HL-60/S4 (cell line): Measurements from ENCODE around the gene CHI3L1.

Experiments
- in situ Hi-C: fragments of 300-500 bp; cut with MboI; formaldehyde crosslinking; loops from 2 replicates; pipeline ENCODE4 v1.14.3; 2022; ENCODE audit warnings: low sequenced_read_pairs

The CHI3L1 gene

GRCh38 chr1:203137324-203137723, 49.2 kb downstream of the CHI3L1 start:
- in situ Hi-C loops = no loop called here

- in situ Hi-C loops = no loop called here
These were observed 50.0 kb downstream of the CHI3L1 start for GRCh38 chr1:203136409-203137042.

GRCh38 chr1:203135636-203136305, 50.7 kb downstream of the CHI3L1 start:
- in situ Hi-C loops = no loop called here

- in situ Hi-C loops = no loop called here
These were observed 52.4 kb downstream of the CHI3L1 start for GRCh38 chr1:203133970-203134725.

- in situ Hi-C loops = no loop called here
These were observed 54.8 kb downstream of the CHI3L1 start for GRCh38 chr1:203131548-203132200.

- in situ Hi-C loops = no loop called here
These were observed 56.0 kb downstream of the CHI3L1 start for GRCh38 chr1:203130358-203130985.

GRCh38 chr1:203129501-203130231, 56.8 kb downstream of the CHI3L1 start:
- in situ Hi-C loops = no loop called here
